Fibroblast of skin of scalp (primary cell): Measurements from ENCODE around the gene BICRA.

Experiments
- DNase-seq: peaks from one replicate; pipeline ENCODE4 v3.0.0-alpha.2; 2013

The BICRA gene

GRCh38 chr19:47752440-47753211, 143.7 kb downstream of the BICRA start:
- DNase-seq = no peak
